Tibial nerve (tissue), 4 donors: ENCODE data around the gene TRPV2.
"Not testable (repeated sequence)": the region's sequence is repeated elsewhere in the genome, so short reads cannot be mapped to it uniquely, and the experiment has no call there.

Source experiments
- EP300 ChIP-seq, 2 donors: sonication (generic); formaldehyde crosslinking; IDR thresholded peaks; one replicate each; pipeline ENCODE4 v1.6.1; 2017; ENCODE audit warnings: antibody characterized with exemption in 2 of 2, mild to moderate bottlenecking in 1 of 2
- POLR2A ChIP-seq, 2 donors: fragments of 450-650 bp; IDR thresholded peaks; one replicate each; pipeline ENCODE4 v1.6.1; 2017; ENCODE audit warnings: antibody characterized with exemption in 2 of 2, mild to moderate bottlenecking in 2 of 2, moderate library complexity in 2 of 2
- TF ChIP-seq, protein P1 (sequence below), 5 experiments: fragments of 200-600 bp in 3 of 5; fragments of 450-650 bp in 2 of 5; sonication (generic) in 3 of 5; IDR thresholded peaks; one replicate each; pipeline ENCODE4 v1.5.1; 2016 to 2019; ENCODE audit warnings: antibody characterized with exemption in 5 of 5, mild to moderate bottlenecking in 3 of 5, moderate library complexity in 2 of 5

DNA sequence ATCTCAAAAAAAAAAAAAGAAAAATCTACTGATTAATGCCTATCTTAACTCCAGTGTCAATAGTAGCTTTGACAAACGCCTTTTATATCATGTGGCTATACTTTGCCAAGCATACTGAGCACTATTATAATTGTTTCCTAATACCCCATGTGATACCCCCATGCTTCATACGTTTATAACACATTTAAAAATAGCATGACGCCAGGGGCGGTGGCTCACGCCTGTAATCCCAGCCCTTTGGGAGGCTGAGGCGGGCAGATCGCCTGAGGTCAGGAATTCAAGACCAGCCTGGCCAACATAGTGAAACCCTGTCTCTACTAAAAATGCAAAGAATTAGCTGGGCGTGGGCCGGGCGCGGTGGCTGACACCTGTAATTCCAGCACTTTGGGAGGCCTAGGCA is 22.9 kb upstream of the TRPV2 start:
- not testable (repeated sequence) for TF ChIP-seq POLR2A, EP300 (IDR thresholded peaks at IDR 0.05)
- TF ChIP-seq, protein P1, sequence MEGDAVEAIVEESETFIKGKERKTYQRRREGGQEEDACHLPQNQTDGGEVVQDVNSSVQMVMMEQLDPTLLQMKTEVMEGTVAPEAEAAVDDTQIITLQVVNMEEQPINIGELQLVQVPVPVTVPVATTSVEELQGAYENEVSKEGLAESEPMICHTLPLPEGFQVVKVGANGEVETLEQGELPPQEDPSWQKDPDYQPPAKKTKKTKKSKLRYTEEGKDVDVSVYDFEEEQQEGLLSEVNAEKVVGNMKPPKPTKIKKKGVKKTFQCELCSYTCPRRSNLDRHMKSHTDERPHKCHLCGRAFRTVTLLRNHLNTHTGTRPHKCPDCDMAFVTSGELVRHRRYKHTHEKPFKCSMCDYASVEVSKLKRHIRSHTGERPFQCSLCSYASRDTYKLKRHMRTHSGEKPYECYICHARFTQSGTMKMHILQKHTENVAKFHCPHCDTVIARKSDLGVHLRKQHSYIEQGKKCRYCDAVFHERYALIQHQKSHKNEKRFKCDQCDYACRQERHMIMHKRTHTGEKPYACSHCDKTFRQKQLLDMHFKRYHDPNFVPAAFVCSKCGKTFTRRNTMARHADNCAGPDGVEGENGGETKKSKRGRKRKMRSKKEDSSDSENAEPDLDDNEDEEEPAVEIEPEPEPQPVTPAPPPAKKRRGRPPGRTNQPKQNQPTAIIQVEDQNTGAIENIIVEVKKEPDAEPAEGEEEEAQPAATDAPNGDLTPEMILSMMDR (IDR thresholded peaks at IDR 0.05): not testable (repeated sequence)
